IMR-90 (cell line): ENCODE data around the gene ULK1. TPM values are rescaled to one million over a fixed set of nuclear protein-coding genes. Genes with fewer than 3 reads are reported as not detected.

ENCODE experiments used
- ATAC-seq: fragments of 200-7000 bp; cut with Tn5 transposase; 2 replicates; pipeline ENCODE4 v1.9.1; 2020; ENCODE audit warnings: low read depth, mild to moderate bottlenecking, moderate library complexity
- BruUV-seq: library from RNA; stranded (reverse); fragments of 400-500 nt; replicated peaks from 2 replicates; lab custom pipeline; 2021; lab: Mats Ljungman, UMichigan
- CTCF ChIA-PET: fragments of 300-600 bp; formaldehyde crosslinking; extraction: SDS; loops from one replicate; lab custom pipeline; 2021; ENCODE audit warnings: antibody characterized with exemption; lab: Yijun Ruan, JAX
- POLR2A ChIA-PET: fragments of 300-600 bp; sonication (Branson Sonifier 250); formaldehyde crosslinking; loops from one replicate; lab custom pipeline; 2022; ENCODE audit warnings: antibody characterized with exemption; ENCODE audit not compliant: unreplicated experiment; lab: Charles Lee
- DNase-seq: peaks from one replicate; pipeline ENCODE4 v3.0.0; 2013
- H2AFZ ChIP-seq: replicated peaks from 2 replicates; pipeline ENCODE3; 2013; ENCODE audit warnings: low read length, mild to moderate bottlenecking; ENCODE audit not compliant: poor library complexity
- H2AK5ac ChIP-seq: 2 replicates; pipeline ENCODE4 v1.6.1; 2013; ENCODE audit warnings: low read depth, low read length, inconsistent platforms
- H2AK9ac ChIP-seq: replicated peaks from 2 replicates; pipeline ENCODE3; 2013; ENCODE audit warnings: mild to moderate bottlenecking, low read depth, low read length, moderate library complexity; ENCODE audit not compliant: poor library complexity
- H2BK120ac ChIP-seq: 2 replicates; pipeline ENCODE4 v1.6.1; 2013; ENCODE audit warnings: low read depth, low read length, inconsistent platforms
- H2BK15ac ChIP-seq: 3 replicates; pipeline ENCODE4 v1.6.1; 2013; ENCODE audit warnings: low read depth, low read length, inconsistent platforms
- H2BK20ac ChIP-seq: 2 replicates; pipeline ENCODE4 v1.6.1; 2013; ENCODE audit warnings: low read depth, mild to moderate bottlenecking, inconsistent platforms, low read length, moderate library complexity
- H2BK5ac ChIP-seq: 2 replicates; pipeline ENCODE4 v1.6.1; 2013; ENCODE audit warnings: mild to moderate bottlenecking, low read depth, low read length, inconsistent platforms; ENCODE audit not compliant: poor library complexity, severe bottlenecking
- H3K14ac ChIP-seq: replicated peaks from 2 replicates; pipeline ENCODE4 v1.6.1; 2013; ENCODE audit warnings: low read depth, low read length, inconsistent platforms
- H3K18ac ChIP-seq: 2 replicates; pipeline ENCODE4 v1.6.1; 2013; ENCODE audit warnings: low read depth, low read length, control low read depth
- H3K23ac ChIP-seq: 2 replicates; pipeline ENCODE4 v1.6.1; 2013; ENCODE audit warnings: low read depth, low read length, inconsistent platforms
- H3K27ac ChIP-seq: 2 replicates; pipeline ENCODE4 v1.5.1; 2013; ENCODE audit warnings: mild to moderate bottlenecking, control low read depth, low read length; ENCODE audit not compliant: insufficient read depth
- H3K27me3 ChIP-seq: 2 replicates; pipeline ENCODE4 v1.6.1; 2013; ENCODE audit warnings: low read length; ENCODE audit not compliant: control insufficient read depth, insufficient read depth
- H3K36me3 ChIP-seq: 2 replicates; pipeline ENCODE4 v1.6.1; 2013; ENCODE audit warnings: low read length, mixed read lengths; ENCODE audit not compliant: control insufficient read depth, insufficient read depth
- H3K4ac ChIP-seq: 2 replicates; pipeline ENCODE4 v1.6.1; 2013; ENCODE audit warnings: low read depth, low read length, inconsistent platforms
- H3K4me1 ChIP-seq: 2 replicates; pipeline ENCODE4 v1.6.1; 2013; ENCODE audit warnings: low read length, mixed read lengths; ENCODE audit not compliant: control insufficient read depth, insufficient read depth
- H3K4me2 ChIP-seq: 2 replicates; pipeline ENCODE4 v1.6.1; 2013; ENCODE audit warnings: low read depth, mild to moderate bottlenecking, control low read depth, low read length, moderate library complexity
- H3K4me3 ChIP-seq: 2 replicates; pipeline ENCODE4 v1.5.1; 2013; ENCODE audit warnings: low read depth, mild to moderate bottlenecking, control low read depth, low read length, moderate library complexity; ENCODE audit not compliant: insufficient read depth
- H3K56ac ChIP-seq: 2 replicates; pipeline ENCODE4 v1.6.1; 2013; ENCODE audit warnings: low read length, inconsistent platforms; ENCODE audit not compliant: insufficient read depth; ENCODE audit errors: extremely low read depth
- H3K79me1 ChIP-seq, 2 experiments: 2 replicates each; pipeline ENCODE4 v1.6.1; 2013; ENCODE audit warnings: low read length in 2 of 2, inconsistent platforms in 1 of 2, low read depth in 1 of 2
- H3K9ac ChIP-seq: 2 replicates; pipeline ENCODE4 v1.6.1; 2013; ENCODE audit warnings: low read depth, low read length, control low read depth
- H3K9me1 ChIP-seq: 2 replicates; pipeline ENCODE4 v1.6.1; 2013; ENCODE audit warnings: low read length, inconsistent platforms; ENCODE audit not compliant: insufficient read depth
- H3K9me3 ChIP-seq: 2 replicates; pipeline ENCODE4 v1.6.1; 2013; ENCODE audit warnings: low read length; ENCODE audit not compliant: control insufficient read depth, insufficient read depth
- H4K20me1 ChIP-seq: 2 replicates; pipeline ENCODE4 v1.6.1; 2013; ENCODE audit warnings: low read length, inconsistent platforms; ENCODE audit not compliant: insufficient read depth
- H4K5ac ChIP-seq: 2 replicates; pipeline ENCODE4 v1.6.1; 2013; ENCODE audit warnings: mild to moderate bottlenecking, low read depth, low read length, control low read depth
- H4K8ac ChIP-seq, 2 experiments: 2 replicates each; pipeline ENCODE4 v1.6.1; 2013; ENCODE audit warnings: low read depth in 2 of 2, low read length in 2 of 2, control low read depth in 1 of 2, inconsistent platforms in 1 of 2
- H4K91ac ChIP-seq: 2 replicates; pipeline ENCODE4 v1.6.1; 2013; ENCODE audit warnings: low read depth, low read length, inconsistent platforms; ENCODE audit not compliant: insufficient read depth
- BHLHE40 ChIP-seq: fragments of 150-350 bp; IDR thresholded peaks from 2 replicates; pipeline ENCODE4 v1.6.1; 2016; ENCODE audit warnings: mild to moderate bottlenecking, low read depth, low read length
- FOS ChIP-seq: fragments of 150-350 bp; IDR thresholded peaks from 2 replicates; pipeline ENCODE4 v1.6.1; 2016; ENCODE audit warnings: low read depth, low read length
- POLR2A ChIP-seq: IDR thresholded peaks from 2 replicates; pipeline ENCODE4 v1.6.1; 2012; ENCODE audit warnings: mild to moderate bottlenecking, low read depth, low read length
- WGBS, 2 experiments: methylation state at CpG; one replicate each; pipeline versions ENCODE4 v1.1.5 to v1.1.7; 2013; ENCODE audit warnings: missing lambda C conversion rate in 2 of 2; ENCODE audit not compliant: insufficient read length in 1 of 2; ENCODE audit errors: extremely low coverage in 2 of 2; 5-methylcytosine and 5-hydroxymethylcytosine counted together
- dilution Hi-C: fragments of 300-500 bp; cut with HindIII; formaldehyde crosslinking; loops from one replicate; pipeline ENCODE4 v1.14.3; 2018; ENCODE audit warnings: low sequenced_read_pairs; ENCODE audit not compliant: unreplicated experiment
- in situ Hi-C: fragments of 300-500 bp; cut with MboI; formaldehyde crosslinking; loops from 3 replicates; pipeline ENCODE4 v1.14.3; 2019; ENCODE audit warnings: low sequenced_read_pairs, inconsistent platforms, mixed read lengths
- intact Hi-C: fragments of 100-400 bp; cut with micrococcal nuclease; formaldehyde crosslinking; loops from 2 replicates; pipeline ENCODE4 v1.10.0; 2022
- polyA plus RNA-seq, 3 experiments: library from polyadenylated mRNA; depleted of rRNA; stranded (reverse); fragments of >200 nt; gene quantifications; 2 replicates each; pipeline ENCODE4 v1.2.3, GENCODE V29; 2012; ENCODE audit warnings: low replicate concordance in 1 of 3
- total RNA-seq: library from RNA; depleted of rRNA; stranded (reverse); fragments of >200 nt; gene quantifications from 2 replicates; pipeline ENCODE4 v1.2.3, GENCODE V29; 2012
- TF ChIP-seq, protein P1 (sequence below): conservative IDR thresholded peaks from 2 replicates; pipeline ENCODE4 v1.5.1; 2012; ENCODE audit warnings: mild to moderate bottlenecking, low read depth, low read length, improper control_type of control experiment
- TF ChIP-seq, protein P2 (sequence below): fragments of 150-350 bp; IDR thresholded peaks from 2 replicates; pipeline ENCODE4 v1.6.1; 2016; ENCODE audit warnings: low read depth, mild to moderate bottlenecking, low read length, moderate library complexity, borderline replicate concordance

ULK1 gene
- total and polyA plus RNA-seq, 2 of the 4 experiments (the other 2 are of a cell fraction), result 1.8 to 19.2 TPM

DNA sequence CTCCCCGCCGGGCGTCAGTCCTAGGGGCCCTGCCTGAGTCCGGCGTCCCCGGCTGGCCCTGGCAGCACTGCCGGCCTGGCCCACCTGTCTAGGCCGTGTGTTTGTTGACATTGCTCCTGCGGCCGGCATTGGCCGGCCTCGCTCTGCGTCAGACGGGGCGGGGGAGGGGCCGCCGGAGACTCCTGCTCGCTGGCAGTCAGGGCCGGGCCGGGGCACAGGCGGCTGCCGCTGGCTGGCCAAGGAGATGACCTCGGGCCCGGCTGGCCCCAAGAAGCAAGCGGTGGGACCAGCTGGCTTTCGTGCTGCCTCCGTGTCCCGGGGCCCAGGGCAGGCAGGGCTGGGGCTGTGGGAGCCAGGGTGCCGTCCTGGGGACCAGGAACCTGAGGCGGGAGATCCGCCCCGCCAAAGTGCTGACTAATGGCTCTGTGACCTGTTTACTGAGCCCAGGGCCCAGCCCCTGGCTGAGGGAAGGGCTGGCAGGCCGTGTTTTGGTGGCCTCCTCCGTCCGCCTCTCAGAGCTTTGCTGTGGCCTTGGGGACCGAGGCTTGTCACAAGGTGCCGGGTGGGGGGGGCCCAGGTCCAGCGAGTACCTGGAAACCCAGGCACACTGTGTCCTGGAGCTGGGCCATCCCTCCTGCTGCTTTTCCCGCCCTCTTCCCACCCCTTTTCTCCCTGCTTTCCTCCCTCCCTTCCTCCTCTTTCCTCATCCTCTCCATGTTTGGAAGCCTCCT lies 1.8 kb downstream of the ULK1 start (continued):
- TF ChIP-seq, protein P1, sequence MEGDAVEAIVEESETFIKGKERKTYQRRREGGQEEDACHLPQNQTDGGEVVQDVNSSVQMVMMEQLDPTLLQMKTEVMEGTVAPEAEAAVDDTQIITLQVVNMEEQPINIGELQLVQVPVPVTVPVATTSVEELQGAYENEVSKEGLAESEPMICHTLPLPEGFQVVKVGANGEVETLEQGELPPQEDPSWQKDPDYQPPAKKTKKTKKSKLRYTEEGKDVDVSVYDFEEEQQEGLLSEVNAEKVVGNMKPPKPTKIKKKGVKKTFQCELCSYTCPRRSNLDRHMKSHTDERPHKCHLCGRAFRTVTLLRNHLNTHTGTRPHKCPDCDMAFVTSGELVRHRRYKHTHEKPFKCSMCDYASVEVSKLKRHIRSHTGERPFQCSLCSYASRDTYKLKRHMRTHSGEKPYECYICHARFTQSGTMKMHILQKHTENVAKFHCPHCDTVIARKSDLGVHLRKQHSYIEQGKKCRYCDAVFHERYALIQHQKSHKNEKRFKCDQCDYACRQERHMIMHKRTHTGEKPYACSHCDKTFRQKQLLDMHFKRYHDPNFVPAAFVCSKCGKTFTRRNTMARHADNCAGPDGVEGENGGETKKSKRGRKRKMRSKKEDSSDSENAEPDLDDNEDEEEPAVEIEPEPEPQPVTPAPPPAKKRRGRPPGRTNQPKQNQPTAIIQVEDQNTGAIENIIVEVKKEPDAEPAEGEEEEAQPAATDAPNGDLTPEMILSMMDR, result no peak

GRCh38 chr12:131896811-131897270 lies 2.4 kb downstream of the ULK1 start:
- ATAC-seq (no peak; the same call in 1 of the 2 replicates), DNase-seq (no peak)
- TF ChIP-seq BHLHE40 (no peak), FOS (no peak), POLR2A (peak; percentile 17; the same call in 1 of the 2 replicates)
- TF ChIP-seq, protein P2, sequence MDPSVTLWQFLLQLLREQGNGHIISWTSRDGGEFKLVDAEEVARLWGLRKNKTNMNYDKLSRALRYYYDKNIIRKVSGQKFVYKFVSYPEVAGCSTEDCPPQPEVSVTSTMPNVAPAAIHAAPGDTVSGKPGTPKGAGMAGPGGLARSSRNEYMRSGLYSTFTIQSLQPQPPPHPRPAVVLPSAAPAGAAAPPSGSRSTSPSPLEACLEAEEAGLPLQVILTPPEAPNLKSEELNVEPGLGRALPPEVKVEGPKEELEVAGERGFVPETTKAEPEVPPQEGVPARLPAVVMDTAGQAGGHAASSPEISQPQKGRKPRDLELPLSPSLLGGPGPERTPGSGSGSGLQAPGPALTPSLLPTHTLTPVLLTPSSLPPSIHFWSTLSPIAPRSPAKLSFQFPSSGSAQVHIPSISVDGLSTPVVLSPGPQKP, result no peak
- intact Hi-C loops, result loop anchor here (2.0 to 5.0 kb wide), 2 partner anchors 32 to 65 kb away; partner anchors contain the start of gene PUS1
- WGBS, 2 experiments, result 89% methylated on average over 8 of the region's 14 CpGs; no CpG with 5 or more reads in 1 of the 2 experiments
- CTCF ChIA-PET, result no interaction called here
- H3K4me1 ChIP-seq, result peaks cover 10% of the 10 kb centered on the region
- H3K18ac ChIP-seq, result no peak overlapping the region
- H3K56ac ChIP-seq, result no peak overlapping the region
- H2BK120ac ChIP-seq, result no peak overlapping the region
- in situ Hi-C loops, result no loop called here
- no peak overlapping the region for H3K23ac ChIP-seq
- H2BK20ac ChIP-seq, result no peak overlapping the region
- peaks cover 9% of the 10 kb centered on the region; the same call in 1 of the 2 replicates for H3K9me1 ChIP-seq
- H3K4me3 ChIP-seq, result no peak overlapping the region
- peak overlapping the region in 1 of 2 experiments; percentile 47; a peak in 1 of 4 replicates for H4K8ac ChIP-seq
- 0 out of 2 replicates have a peak overlapping the region, but pooled peaks have one; percentile 40 for H2AK5ac ChIP-seq
- POLR2A ChIA-PET, result interaction anchor here (1.0 kb wide), 1 partner anchor 13 kb away, joined by 3 read pairs; no protein-coding TSS in a partner anchor
- peak overlapping the region; percentile 88 for H2AFZ ChIP-seq
- peak overlapping the region; percentile 86 for H2AK9ac ChIP-seq
- H3K9ac ChIP-seq, result 0 out of 2 replicates have a peak overlapping the region, but pooled peaks have one; percentile 3
- H4K5ac ChIP-seq, result no peak overlapping the region
- H3K27me3 ChIP-seq, result no peaks in the 10 kb centered on the region; the same call in 1 of the 2 replicates
- H2BK15ac ChIP-seq, result no peak overlapping the region
- peaks cover 7 to 50% of the 10 kb centered on the region in 2 experiments for H3K79me1 ChIP-seq
- no peak overlapping the region for H3K14ac ChIP-seq
- BruUV-seq, result no TSS peak
- no peak overlapping the region; the same call in 1 of the 2 replicates for H3K4me2 ChIP-seq
- no peak overlapping the region for H3K4ac ChIP-seq
- peak overlapping the region; percentile 44 for H2BK5ac ChIP-seq
- no peak overlapping the region for H4K91ac ChIP-seq
- dilution Hi-C loops, result no loop called here
- H3K9me3 ChIP-seq, result no peaks in the 10 kb centered on the region
- H3K36me3 ChIP-seq, result peaks cover 20% of the 10 kb centered on the region; the same call in 1 of the 2 replicates
- H3K27ac ChIP-seq, result peak overlapping the region; percentile 27
- peaks cover 31% of the 10 kb centered on the region for H4K20me1 ChIP-seq
